Activated CD4-positive, alpha-beta T cell treated with anti-CD3 and anti-CD28 coated beads for 24 hours (primary cell): ENCODE results near the gene OCIAD2.
"Not testable (repeated sequence)": the region's sequence is repeated elsewhere in the genome, so short reads cannot be mapped to it uniquely, and the experiment has no call there.

ENCODE experiments used
- DNase-seq, 2 donors: peaks; one replicate each; pipeline ENCODE4 v3.0.0-alpha.2; 2020; ENCODE audit warnings: low read depth in 2 of 2

Gene OCIAD2

GRCh38 chr4:48906206-48907173 lies at the start of gene OCIAD2:
Gene OCIAD2, minus strand, starts transcription at chr4:48906774. Its CDS starts 2,225 bp downstream, at chr4:48904549.
- peak; percentile 67 for DNase-seq

GRCh38 chr4:48954314-48954713 lies 47.7 kb upstream of the OCIAD2 start:
- DNase-seq: no peak

GRCh38 chr4:48949518-48950219 lies 43.1 kb upstream of the OCIAD2 start:
- no peak for DNase-seq

- DNase-seq: no peak
Observed at GRCh38 chr4:48949086-48949485, 42.5 kb upstream of the OCIAD2 start.

GRCh38 chr4:48947731-48948130 lies 41.2 kb upstream of the OCIAD2 start:
- no peak for DNase-seq

- DNase-seq: no peak
Observed at GRCh38 chr4:48945981-48946380, 39.4 kb upstream of the OCIAD2 start.

GRCh38 chr4:48944756-48945241 lies 38.2 kb upstream of the OCIAD2 start:
- peak; percentile 24 to 25 for DNase-seq

- DNase-seq: no peak
Observed at GRCh38 chr4:48944252-48944651, 37.7 kb upstream of the OCIAD2 start.

GRCh38 chr4:48943387-48943786 lies 36.8 kb upstream of the OCIAD2 start:
- DNase-seq: no peak

GRCh38 chr4:48939785-48940184 lies 33.2 kb upstream of the OCIAD2 start:
- no peak for DNase-seq

- no peak for DNase-seq
Observed at GRCh38 chr4:48938831-48939230, 32.3 kb upstream of the OCIAD2 start.

GRCh38 chr4:48937033-48937432 lies 30.5 kb upstream of the OCIAD2 start:
- DNase-seq: no peak

GRCh38 chr4:48931459-48931858 lies 24.9 kb upstream of the OCIAD2 start:
- DNase-seq: no peak

- no peak for DNase-seq
Observed at GRCh38 chr4:48930654-48931053, 24.1 kb upstream of the OCIAD2 start.

- no peak for DNase-seq
Observed at GRCh38 chr4:48924416-48924815, 17.8 kb upstream of the OCIAD2 start.

- DNase-seq: not testable (repeated sequence)
Observed at GRCh38 chr4:48923065-48923464, 16.5 kb upstream of the OCIAD2 start.

GRCh38 chr4:48914311-48914710 lies 7.7 kb upstream of the OCIAD2 start:
- no peak for DNase-seq

- no peak for DNase-seq
Observed at GRCh38 chr4:48913346-48913745, 6.8 kb upstream of the OCIAD2 start.

GRCh38 chr4:48912349-48912748 lies 5.8 kb upstream of the OCIAD2 start:
- no peak for DNase-seq

GRCh38 chr4:48910511-48910910 lies 3.9 kb upstream of the OCIAD2 start:
- DNase-seq: no peak

- DNase-seq: peak; percentile 45 to 52
Observed at GRCh38 chr4:48909697-48910096, 3.1 kb upstream of the OCIAD2 start.

GRCh38 chr4:48908687-48909086 lies 2.1 kb upstream of the OCIAD2 start:
- DNase-seq: no peak
